ENCODE measurements around the gene LASP1NB.
"Not testable (repeated sequence)": the region's sequence is repeated elsewhere in the genome, so short reads cannot be mapped to it uniquely, and the experiment has no call there.

LASP1NB gene

DNA sequence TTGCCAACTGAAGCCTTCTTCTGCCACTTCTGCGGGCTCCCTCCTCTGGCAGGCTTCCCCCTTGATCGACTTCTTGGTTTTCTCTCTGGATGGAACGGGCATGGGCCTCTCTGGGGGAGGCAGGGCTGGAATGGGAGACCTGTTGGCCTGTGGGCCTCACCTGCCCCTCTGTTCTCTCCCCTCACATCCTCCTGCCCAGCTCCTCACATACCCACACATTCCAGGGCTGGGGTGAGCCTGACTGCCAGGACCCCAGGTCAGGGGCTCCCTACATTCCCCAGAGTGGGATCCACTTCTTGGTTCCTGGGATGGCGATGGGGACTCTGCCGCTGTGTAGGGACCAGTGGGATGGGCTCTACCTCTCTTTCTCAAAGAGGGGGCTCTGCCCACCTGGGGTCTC, 6.5 kb upstream of the LASP1NB start:
- DNase-seq: no peak

DNA sequence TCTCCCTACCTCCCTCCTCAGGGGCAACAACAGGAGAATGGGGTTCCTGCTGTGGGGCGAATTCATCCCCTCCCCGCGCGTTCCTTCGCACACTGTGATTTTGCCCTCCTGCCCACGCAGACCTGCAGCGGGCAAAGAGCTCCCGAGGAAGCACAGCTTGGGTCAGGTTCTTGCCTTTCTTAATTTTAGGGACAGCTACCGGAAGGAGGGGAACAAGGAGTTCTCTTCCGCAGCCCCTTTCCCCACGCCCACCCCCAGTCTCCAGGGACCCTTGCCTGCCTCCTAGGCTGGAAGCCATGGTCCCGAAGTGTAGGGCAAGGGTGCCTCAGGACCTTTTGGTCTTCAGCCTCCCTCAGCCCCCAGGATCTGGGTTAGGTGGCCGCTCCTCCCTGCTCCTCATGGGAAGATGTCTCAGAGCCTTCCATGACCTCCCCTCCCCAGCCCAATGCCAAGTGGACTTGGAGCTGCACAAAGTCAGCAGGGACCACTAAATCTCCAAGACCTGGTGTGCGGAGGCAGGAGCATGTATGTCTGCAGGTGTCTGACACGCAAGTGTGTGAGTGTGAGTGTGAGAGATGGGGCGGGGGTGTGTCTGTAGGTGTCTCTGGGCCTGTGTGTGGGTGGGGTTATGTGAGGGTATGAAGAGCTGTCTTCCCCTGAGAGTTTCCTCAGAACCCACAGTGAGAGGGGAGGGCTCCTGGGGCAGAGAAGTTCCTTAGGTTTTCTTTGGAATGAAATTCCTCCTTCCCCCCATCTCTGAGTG, 5.9 kb upstream of the LASP1NB start:
- no peak for DNase-seq

DNA sequence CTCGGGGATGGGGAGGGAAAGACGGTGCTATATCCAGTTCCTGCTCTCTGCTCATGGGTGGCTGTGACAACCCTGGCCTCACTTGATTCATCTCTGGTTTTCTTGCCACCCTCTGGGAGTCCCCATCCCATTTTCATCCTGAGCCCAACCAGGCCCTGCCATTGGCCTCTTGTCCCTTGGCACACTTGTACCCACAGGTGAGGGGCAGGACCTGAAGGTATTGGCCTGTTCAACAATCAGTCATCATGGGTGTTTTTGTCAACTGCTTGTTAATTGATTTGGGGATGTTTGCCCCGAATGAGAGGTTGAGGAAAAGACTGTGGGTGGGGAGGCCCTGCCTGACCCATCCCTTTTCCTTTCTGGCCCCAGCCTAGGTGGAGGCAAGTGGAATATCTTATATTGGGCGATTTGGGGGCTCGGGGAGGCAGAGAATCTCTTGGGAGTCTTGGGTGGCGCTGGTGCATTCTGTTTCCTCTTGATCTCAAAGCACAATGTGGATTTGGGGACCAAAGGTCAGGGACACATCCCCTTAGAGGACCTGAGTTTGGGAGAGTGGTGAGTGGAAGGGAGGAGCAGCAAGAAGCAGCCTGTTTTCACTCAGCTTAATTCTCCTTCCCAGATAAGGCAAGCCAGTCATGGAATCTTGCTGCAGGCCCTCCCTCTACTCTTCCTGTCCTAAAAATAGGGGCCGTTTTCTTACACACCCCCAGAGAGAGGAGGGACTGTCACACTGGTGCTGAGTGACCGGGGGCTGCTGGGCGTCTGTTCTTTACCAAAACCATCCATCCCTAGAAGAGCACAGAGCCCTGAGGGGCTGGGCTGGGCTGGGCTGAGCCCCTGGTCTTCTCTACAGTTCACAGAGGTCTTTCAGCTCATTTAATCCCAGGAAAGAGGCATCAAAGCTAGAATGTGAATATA, 4.8 kb upstream of the LASP1NB start:
- no peak for DNase-seq

DNA sequence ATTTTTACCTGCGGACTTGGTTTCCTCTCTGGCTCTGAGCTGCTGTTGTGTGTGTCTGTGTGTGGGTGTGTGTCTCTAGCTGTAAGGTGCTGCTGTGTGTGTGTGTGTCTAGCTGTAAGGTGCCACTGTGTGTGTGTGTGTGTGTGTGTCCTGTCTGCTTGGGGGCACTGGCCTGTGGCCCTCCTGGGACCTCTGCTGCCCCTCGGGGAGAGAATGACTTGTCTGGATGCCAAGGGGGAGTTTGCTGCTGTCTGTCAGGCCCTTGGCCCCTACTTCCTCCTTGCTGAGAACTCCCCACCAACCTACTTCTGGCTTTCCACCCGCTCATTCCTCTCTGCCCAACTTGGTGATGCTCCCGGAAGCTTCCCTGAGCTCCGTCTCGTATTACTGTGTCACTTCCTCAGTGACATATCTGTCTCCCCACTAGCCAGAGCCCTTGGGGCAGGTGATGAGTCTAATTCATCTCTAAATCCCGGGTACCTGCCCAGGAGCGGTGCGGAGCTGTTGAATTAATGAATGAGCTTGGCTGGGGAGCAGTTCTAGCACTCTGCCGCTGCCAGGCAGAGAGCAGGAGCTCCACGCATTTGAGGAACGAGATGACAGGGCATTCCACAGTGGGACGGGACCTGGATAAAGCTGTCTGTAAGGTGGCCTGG, 3.5 kb upstream of the LASP1NB start:
- no peak for DNase-seq

DNA sequence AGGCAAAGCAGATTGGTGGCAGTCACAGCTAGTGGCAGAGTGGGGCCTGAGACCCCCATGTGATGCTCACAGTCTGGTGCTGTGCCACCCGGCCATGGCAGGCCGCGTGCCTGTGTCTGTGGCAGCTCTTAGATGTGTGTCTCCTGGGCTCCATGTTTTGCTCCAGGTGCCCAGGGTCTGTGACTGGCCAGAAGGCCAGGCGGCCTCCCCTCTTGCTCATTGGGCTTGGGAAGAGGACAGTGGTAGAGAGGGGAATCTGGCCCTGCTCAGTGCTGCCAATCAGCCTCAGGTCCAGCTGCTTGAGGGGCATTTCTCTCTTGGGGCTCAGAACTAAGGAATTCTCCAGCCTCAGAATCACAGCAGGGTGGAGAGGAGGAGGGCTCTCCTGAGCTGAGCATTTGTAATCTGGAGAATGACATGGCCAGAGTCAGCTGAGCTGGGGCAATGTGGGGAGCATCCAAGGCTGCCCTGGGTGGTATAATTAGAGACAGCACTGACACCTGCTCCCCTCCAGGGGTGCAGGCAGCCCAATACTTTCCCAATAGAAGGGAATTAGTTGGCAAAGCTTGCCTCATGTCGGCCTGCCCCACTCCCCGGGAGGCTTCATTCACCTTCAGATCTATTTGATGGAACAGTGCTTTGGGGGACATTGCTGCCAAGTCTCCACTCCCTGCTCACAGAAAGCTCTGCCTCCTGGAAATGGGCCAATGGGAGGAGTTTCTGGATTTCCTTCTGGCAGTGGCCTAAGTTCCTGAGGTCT, 2.7 kb upstream of the LASP1NB start:
- DNase-seq: no peak

DNA sequence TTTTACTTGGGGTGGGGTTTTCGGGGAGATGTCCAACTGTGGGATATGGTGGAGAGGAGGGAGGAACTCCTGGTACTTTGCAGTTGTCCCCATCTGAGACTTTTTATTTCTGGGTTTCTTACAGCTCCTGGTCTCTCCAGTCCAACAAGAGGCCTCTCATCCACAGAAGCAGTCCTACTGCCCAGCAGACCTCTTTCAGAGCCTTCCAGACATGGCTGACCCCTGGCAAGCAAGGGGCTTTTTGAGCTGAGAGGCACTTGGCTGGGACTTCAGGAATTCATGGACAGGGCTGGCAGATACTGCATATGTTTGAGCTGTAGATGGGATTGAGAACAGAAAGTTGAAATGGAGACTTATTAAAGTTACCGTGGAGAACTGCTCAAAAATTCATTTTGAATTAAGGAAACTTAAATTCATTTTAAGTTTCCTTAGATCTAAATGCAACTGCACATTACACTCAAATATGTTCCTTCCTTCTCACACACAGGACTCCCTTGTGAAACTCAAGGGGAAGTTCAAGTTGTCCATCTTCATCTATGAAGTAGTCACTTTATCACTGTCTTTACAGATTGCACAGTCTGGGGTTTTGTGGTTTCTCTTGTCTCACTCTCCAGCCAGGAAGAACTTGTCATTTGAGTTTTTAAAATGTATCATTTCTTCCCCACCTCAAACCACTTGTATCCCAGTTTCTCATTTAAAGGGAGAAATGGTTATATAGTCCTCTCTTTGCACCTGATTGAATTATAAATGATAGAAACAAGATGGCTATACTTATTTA, 1.1 kb downstream of the LASP1NB start:
- DNase-seq: no peak

DNA sequence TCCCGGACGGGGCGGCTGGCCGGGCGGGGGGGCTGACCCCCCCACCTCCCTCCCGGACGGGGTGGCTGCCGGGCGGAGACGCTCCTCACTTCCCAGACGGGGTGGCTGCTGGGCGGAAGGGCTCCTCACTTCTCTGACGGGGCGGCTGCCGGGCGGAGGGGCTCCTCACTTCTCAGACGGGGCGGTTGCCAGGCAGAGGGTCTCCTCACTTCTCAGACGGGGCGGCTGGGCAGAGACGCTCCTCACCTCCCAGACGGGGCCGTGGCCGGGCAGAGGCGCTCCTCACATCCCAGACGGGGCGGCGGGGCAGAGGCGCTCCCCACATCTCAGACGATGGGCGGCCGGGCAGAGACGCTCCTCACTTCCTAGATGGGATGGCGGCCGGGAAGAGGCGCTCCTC, 5.4 kb downstream of the LASP1NB start:
- not testable (repeated sequence) for DNase-seq

DNA sequence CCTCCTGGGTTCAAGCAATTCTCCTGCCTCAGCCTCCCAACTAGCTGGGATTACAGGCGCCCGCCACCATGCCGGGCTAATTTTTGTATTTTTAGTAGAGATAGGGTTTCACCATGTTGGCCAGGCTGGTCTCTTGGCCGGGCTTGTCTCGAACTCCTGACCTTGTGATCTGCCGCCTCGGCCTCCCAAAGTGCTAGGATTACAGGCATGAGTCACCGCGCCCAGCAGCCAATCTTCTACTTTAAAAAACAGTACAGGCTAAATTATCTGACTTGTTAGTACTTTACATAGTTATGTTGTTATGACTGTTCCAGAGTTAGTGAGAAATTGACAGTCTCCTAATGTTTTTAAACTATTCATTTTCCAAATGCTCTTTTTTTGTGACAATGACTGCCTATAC, 8.5 kb downstream of the LASP1NB start:
- not testable (repeated sequence) for DNase-seq

DNA sequence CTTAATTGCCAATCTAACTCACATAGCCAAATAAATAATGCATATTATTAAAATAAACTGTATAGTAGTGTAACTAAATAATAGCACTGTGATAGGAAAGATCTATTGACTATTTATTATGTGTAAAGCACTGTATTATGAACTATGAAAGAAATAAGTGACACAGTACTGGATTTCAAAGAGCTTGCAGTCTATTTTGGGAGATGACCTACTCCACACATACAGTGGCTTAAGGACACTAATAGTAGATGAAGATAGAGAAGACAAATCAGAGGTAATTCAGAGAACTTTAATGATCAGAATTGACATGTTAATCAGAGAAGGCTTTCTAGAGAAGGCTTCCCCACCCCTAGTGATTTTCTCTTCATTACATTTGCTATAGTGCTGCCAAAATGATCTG, 14.6 kb downstream of the LASP1NB start:
- DNase-seq: no peak

DNA sequence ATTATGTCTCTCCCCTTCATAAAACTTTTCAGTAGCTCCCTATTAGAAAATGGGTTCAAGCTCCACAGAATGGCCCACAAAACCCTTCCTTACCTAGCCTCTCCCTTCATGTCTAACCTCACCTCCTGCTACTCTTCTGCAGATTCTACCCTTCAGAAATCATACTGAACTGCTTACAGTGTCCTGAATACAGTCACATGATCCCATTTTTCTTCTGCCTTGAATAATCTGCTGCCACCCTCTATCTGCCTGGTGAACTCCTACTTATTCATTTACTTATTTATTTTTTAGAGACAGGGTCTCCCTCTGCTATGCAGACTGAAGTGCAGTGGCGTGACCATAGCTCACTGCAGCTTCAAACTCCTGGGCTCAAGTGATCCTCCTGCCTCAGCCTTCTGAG, 15.0 kb downstream of the LASP1NB start:
- no peak for DNase-seq

DNA sequence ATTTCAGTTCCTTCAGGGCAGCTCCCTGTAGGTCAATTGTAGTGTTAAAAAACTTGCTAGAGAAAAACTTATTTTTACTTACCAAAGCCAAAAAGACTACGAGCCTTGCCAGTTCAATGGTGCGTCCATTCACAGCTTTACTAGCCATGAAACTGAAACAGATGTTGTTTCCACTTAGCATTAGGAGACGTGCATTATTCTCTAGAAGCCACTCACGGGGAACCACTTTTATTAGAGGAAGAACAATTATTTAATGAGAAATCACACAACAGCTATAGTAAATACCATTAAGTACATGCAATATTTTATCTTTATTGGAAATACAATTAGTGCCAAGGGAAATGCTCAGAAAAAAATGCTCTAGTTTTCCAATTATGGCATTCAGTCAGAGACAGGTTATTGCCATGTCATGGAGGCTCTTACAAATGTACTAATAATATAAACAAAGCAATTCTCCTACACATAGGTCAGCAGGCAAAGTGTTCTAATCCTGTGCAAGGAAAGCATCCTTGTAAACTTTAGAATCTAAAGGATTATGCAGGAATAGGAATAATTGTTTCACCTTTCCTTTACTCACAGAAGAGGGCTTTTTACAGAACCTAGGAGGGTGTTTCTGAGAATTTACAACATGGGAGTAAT, 17.4 kb downstream of the LASP1NB start:
- no peak for DNase-seq

DNA sequence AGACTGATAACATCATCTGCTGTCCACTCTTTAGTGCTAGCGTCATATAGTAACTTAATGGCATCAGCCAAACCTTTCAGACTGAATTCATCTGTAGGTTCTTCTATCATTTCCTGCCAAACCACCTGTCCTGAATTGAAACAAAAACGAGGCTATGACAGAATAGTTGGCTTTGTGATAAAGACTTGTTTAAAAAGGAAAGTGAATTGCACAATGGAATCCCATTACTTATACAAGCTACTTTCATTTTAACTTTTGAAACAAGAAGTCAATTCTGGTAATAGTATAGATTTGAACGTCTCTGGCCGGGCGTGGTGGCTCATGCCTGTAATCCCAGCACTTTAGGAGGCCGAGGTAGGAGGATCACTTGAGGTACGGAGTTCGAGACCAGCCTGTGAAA, 18.2 kb downstream of the LASP1NB start:
- no peak for DNase-seq

DNA sequence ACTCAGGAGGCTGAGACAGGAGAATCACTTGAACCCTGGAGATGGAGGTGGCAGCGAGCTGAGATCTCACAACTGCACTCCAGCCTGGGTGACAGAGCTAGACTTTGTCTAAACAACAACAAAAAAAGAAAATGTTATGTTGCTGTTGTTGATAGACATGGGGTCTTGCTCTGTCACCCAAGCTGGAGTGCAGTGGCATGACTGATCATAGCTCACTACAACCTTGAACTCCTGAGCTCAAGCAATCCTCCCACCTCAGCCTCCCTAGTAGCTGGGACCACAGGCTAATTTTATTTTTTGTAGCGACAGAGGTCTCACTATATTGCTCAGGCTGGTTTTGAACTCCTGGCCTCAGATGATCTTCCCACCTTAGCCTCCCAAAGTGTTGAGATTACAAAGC, 21.8 kb downstream of the LASP1NB start:
- no peak for DNase-seq

DNA sequence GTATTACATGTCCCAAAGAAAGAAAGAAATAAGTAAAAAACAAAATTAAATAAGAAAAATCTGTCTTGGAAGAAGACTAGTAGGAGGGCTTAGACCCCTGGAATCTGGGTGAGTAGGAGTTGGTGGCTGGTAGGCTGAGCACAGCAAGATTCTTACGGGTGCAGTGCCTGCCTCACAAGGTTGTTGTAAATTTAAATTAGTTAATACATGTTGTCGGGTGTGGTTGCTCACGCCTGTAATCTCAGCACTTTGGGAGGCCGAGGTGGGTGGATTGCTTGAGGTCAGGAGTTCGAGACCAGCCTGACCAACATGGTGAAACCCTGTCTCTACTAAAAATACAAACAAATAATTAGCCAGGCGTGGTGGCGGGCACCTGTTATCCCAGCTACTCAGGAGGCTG, 28.4 kb downstream of the LASP1NB start:
- not testable (repeated sequence) for DNase-seq

DNA sequence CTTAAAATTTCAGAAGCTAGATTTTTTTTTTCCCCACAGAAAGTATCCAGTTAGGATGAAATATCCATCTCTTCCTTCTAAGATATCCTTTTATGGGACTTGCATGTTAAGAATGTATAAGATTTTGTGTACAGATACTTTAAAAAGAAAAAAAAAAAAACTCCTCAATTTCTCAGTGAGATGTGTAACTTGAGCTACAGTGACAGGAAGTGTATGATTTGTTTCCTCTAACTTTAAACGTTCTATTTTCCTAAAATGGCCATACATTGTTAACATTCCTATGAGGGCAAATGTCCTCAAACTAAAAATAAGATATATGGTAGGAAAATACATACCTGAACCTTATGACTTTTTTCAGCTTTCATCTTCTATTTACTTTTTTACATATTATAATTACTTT, 32.9 kb downstream of the LASP1NB start:
- no peak for DNase-seq

DNA sequence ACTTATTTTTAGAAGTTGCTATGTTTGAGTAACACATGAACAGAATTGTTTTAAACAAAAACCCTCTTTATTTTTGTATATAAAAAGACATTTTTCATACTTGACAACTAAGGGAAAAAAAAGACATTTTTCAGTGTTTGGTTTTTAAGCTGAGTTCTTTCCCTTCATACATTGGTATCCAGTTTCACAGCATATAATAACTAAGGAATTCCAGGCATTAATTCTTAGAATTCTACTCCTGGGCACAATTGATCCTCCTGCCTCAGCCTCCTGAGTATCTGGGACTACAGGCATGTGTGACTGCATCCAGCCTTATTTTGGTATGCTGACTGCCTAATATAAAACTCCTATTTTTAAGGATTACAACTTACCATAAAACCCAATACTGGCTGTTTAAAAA, 33.3 kb downstream of the LASP1NB start:
- DNase-seq: no peak

DNA sequence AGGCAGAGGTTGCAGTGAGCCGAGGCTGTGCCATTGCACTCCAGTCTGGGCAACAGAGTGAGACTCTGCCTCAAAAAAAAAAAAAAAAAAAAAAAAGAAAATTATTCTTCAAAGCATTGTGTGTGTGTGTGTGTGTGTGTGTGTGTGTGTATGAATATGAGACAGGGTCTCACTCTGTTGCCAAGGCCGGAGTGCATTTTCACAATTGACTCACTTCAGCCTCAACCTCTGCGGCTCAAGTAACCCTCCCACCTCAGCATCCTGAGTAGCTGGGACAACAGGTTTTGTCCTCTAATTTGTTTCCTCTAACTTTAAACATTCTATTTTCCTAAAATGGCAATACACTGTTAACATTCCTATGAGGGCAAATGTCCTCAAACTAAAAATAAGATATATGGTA, 34.1 kb downstream of the LASP1NB start:
- no peak for DNase-seq

DNA sequence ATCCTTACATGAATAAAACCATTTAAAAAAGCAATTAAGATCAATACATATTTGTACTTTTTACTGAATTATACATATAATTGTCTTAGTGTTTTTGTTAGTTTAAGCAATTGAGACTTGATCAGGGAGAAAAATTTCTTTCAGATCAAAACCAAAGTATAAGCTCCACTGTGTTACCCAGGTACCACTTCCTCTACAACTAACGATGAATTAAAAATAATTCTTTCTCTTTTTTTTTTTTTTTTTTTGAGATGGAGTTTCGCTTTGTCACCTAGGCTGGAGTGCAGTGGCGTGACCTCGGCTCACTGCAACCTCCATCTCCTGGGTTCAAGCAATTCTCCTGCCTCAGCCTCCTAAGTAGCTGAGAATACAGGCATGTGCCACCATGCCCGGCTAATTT, 35.0 kb downstream of the LASP1NB start:
- no peak for DNase-seq

DNA sequence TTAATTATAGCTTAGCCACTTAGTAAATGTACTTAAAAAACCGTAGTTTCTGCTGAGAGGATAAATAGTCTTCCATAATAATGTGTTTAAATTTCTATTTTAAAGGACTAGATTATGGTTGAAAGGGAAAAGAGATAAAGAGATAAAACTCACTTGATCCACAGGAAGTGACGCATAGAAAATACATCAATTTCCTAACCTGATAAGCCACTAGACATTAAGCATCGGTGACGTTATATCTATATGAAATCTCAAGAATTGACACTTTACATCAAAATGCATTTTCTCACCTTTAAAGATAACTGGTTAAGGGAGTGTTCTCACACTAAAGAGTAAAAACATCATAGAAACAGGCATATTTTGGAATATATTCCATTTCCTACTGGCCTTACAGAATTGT, 36.0 kb downstream of the LASP1NB start:
- no peak for DNase-seq

DNA sequence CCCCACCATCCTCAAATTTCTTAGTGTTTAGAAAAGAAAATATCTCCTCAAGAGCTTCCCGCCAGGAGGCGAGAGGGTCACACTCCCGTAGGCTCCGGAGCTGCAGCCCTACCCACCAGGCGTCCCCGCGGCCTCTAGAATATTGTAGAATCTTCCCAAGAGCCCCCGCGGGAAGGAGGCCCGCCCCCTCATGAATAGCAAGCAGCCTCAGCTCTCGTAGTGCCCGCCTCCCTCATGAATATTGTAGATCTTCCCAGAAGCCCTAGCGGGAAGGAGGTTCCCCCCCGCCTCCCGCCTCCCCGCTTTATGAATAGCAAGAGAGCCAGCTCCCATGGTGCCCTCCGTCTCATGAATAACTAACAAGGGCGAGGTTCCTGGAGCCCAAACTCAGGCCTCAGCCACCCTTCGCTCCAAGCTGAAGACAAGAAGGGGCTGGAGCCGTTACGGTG, 41.9 kb downstream of the LASP1NB start, which contains the start of gene FBXO47:
Gene FBXO47 (minus strand): TSS at position 114 of the 449 bp plus-strand sequence. CDS start 4,378 bp downstream, outside the sequence.
- no peak for DNase-seq

DNA sequence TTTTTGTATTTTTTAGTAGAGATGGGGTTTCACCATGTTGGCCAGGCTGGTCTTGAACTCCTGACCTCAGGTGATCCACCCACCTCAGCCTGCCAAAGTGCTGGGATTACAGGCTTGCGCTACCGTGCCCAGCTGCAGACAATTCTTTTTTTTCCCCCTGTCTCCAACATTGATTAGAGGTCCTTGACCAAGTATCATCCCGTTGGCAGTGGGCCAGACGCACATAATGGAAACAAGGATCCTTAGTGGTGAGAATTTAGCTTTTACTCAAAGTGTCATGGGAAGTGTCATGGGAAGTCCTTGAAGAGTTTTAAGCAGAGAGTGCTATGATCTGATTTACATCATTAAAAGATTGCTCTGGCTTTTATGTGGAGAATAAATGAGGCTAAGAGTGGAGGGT, 43.9 kb downstream of the LASP1NB start:
- no peak for DNase-seq

All from SHP77 (cell line).